NCI-H774 (cell line): ENCODE results near the gene KIDINS220.

ENCODE experiments used
- DNase-seq: peaks from one replicate; lab custom pipeline; 2025; lab: John Stamatoyannopoulos, UW

Gene KIDINS220

GRCh38 chr2:8851811-8852560 lies 14.6 kb upstream of the KIDINS220 start:
- DNase-seq, result no peak

GRCh38 chr2:8850845-8851487 lies 13.6 kb upstream of the KIDINS220 start:
- DNase-seq, result no peak

- DNase-seq, result no peak
Observed at GRCh38 chr2:8849327-8849726, 11.9 kb upstream of the KIDINS220 start.

GRCh38 chr2:8848328-8849100 lies 11.1 kb upstream of the KIDINS220 start:
- no peak for DNase-seq

- DNase-seq, result no peak
Observed at GRCh38 chr2:8847400-8847799, 10.0 kb upstream of the KIDINS220 start.

- no peak for DNase-seq
Observed at GRCh38 chr2:8841932-8842331, 4.5 kb upstream of the KIDINS220 start.

- DNase-seq, result no peak
Observed at GRCh38 chr2:8840475-8841091, 3.2 kb upstream of the KIDINS220 start.

- DNase-seq, result no peak
Observed at GRCh38 chr2:8839189-8839965, 2.0 kb upstream of the KIDINS220 start.

- no peak for DNase-seq
Observed at GRCh38 chr2:8837795-8838140, 355 bp upstream of the KIDINS220 start.

GRCh38 chr2:8835279-8835678 lies 2.1 kb downstream of the KIDINS220 start:
- no peak for DNase-seq

- DNase-seq, result no peak
Observed at GRCh38 chr2:8833853-8834252, 3.6 kb downstream of the KIDINS220 start.

GRCh38 chr2:8831516-8831915 lies 5.9 kb downstream of the KIDINS220 start:
- DNase-seq, result no peak

- DNase-seq, result no peak
Observed at GRCh38 chr2:8827729-8828128, 9.7 kb downstream of the KIDINS220 start.

- no peak for DNase-seq
Observed at GRCh38 chr2:8822218-8822617, 15.2 kb downstream of the KIDINS220 start.

GRCh38 chr2:8821276-8822217 lies 15.9 kb downstream of the KIDINS220 start:
- DNase-seq, result no peak

- no peak for DNase-seq
Observed at GRCh38 chr2:8819948-8820347, 17.5 kb downstream of the KIDINS220 start.

GRCh38 chr2:8819194-8819593 lies 18.2 kb downstream of the KIDINS220 start:
- no peak for DNase-seq

- no peak for DNase-seq
Observed at GRCh38 chr2:8817221-8817620, 20.2 kb downstream of the KIDINS220 start.

GRCh38 chr2:8806885-8807704 lies 30.3 kb downstream of the KIDINS220 start:
- no peak for DNase-seq
